ENCODE measurements around the gene FAM20C. TPM values are rescaled to one million over a fixed set of nuclear protein-coding genes. Genes with fewer than 3 reads are reported as not detected.
"Not testable (repeated sequence)": the region's sequence is repeated elsewhere in the genome, so short reads cannot be mapped to it uniquely, and the experiment has no call there.

FAM20C gene
- total RNA-seq, 1 experiment from 2014 or later = 62.4 TPM

GRCh38 chr7:295155-296154, 103.1 kb downstream of the FAM20C start:
- intact Hi-C loops (cut with micrococcal nuclease; ENCODE audit: unreplicated experiment) (no loop called here), in situ Hi-C loops (cut with HindIII; ENCODE audit: low pct_unique_long_range_greater_than_20kb, low sequenced_read_pairs) (no loop called here)
- H3K36me3 ChIP-seq (ENCODE audit: control insufficient read depth, insufficient read depth, low read length) = no peaks in the 10 kb centered on the region
- no peak for ATAC-seq
- peaks cover 28% of the 10 kb centered on the region for H3K27me3 ChIP-seq (ENCODE audit: control insufficient read depth, insufficient read depth, low read length)
- ChIA-PET CTCF (interaction anchor here (0.5 kb wide), 1 partner anchor 31 kb away, joined by 3 read pairs; no protein-coding TSS in a partner anchor), POLR2A (no interaction called here)
- no peak overlapping the region for H3K27ac ChIP-seq (ENCODE audit: low read length)
- no peaks in the 10 kb centered on the region for H3K9me3 ChIP-seq (ENCODE audit: control insufficient read depth, insufficient read depth, low read depth, low read length)
- H3K4me3 ChIP-seq (ENCODE audit: low read depth in 2 of 2, low read length in 2 of 2) = no peak overlapping the region
- no peak for DNase-seq (ENCODE audit: low read depth, low spot score)
- TF ChIP-seq TCF7L2 (IDR thresholded peaks at IDR 0.05; ENCODE audit: low read depth, low read length) (no peak), REST (IDR thresholded peaks at IDR 0.05; ENCODE audit: insufficient read depth in 1 of 2, low read depth in 2 of 2, low read length in 1 of 2) (no peak), POLR2AphosphoS5 (IDR thresholded peaks at IDR 0.05; ENCODE audit: low read depth, low read length) (no peak), CTCF (IDR thresholded peaks at IDR 0.05) (no peak), SIN3A (IDR thresholded peaks at IDR 0.05; ENCODE audit: borderline replicate concordance, insufficient read depth, low read depth, low read length) (no peak)
- no TSS peak for BruUV-seq (replicated peaks)
- H3K4me1 ChIP-seq (ENCODE audit: control insufficient read depth, insufficient read depth, low read length) = no peaks in the 10 kb centered on the region; the same call in 1 of the 2 replicates

- H3K4me3 ChIP-seq (ENCODE audit: low read depth in 2 of 2, low read length in 2 of 2) = no peak overlapping the region
- no peak for ATAC-seq
- H3K4me1 ChIP-seq (ENCODE audit: control insufficient read depth, insufficient read depth, low read length) = no peaks in the 10 kb centered on the region; the same call in 1 of the 2 replicates
- POLR2A ChIA-PET = no interaction called here
- no peak overlapping the region for H3K27ac ChIP-seq (ENCODE audit: low read length)
- H3K36me3 ChIP-seq (ENCODE audit: control insufficient read depth, insufficient read depth, low read length) = no peaks in the 10 kb centered on the region
- no peak for DNase-seq (ENCODE audit: low read depth, low spot score)
- H3K9me3 ChIP-seq (ENCODE audit: control insufficient read depth, insufficient read depth, low read depth, low read length) = no peaks in the 10 kb centered on the region
- CTCF ChIA-PET = no interaction called here
- intact Hi-C loops (cut with micrococcal nuclease; ENCODE audit: unreplicated experiment) (no loop called here), in situ Hi-C loops (cut with HindIII; ENCODE audit: low pct_unique_long_range_greater_than_20kb, low sequenced_read_pairs) (no loop called here)
- H3K27me3 ChIP-seq (ENCODE audit: control insufficient read depth, insufficient read depth, low read length) = peaks cover 25% of the 10 kb centered on the region
- BruUV-seq (replicated peaks) = no TSS peak
- no peak for TF ChIP-seq SIN3A (IDR thresholded peaks at IDR 0.05; ENCODE audit: borderline replicate concordance, insufficient read depth, low read depth, low read length)
- no peak for TF ChIP-seq TCF7L2 (IDR thresholded peaks at IDR 0.05; ENCODE audit: low read depth, low read length)
- no peak for TF ChIP-seq REST (IDR thresholded peaks at IDR 0.05; ENCODE audit: insufficient read depth in 1 of 2, low read depth in 2 of 2, low read length in 1 of 2)
- no peak for TF ChIP-seq POLR2AphosphoS5 (IDR thresholded peaks at IDR 0.05; ENCODE audit: low read depth, low read length)
- no peak for TF ChIP-seq CTCF (IDR thresholded peaks at IDR 0.05)
These were observed 104.1 kb downstream of the FAM20C start for GRCh38 chr7:296373-296945.

- DNase-seq (ENCODE audit: low read depth, low spot score); H3K4me1 ChIP-seq (ENCODE audit: control insufficient read depth, insufficient read depth, low read length); H3K4me3 ChIP-seq (ENCODE audit: low read depth in 2 of 2, low read length in 2 of 2); H3K9me3 ChIP-seq (ENCODE audit: control insufficient read depth, insufficient read depth, low read depth, low read length); H3K36me3 ChIP-seq (ENCODE audit: control insufficient read depth, insufficient read depth, low read length); in situ Hi-C loops (cut with HindIII; ENCODE audit: low pct_unique_long_range_greater_than_20kb, low sequenced_read_pairs); H3K27ac ChIP-seq (ENCODE audit: low read length); CTCF ChIA-PET; BruUV-seq (replicated peaks); intact Hi-C loops (cut with micrococcal nuclease; ENCODE audit: unreplicated experiment); ATAC-seq; POLR2A ChIA-PET: not testable (repeated sequence)
- H3K27me3 ChIP-seq (ENCODE audit: control insufficient read depth, insufficient read depth, low read length) = peaks cover 18% of the 10 kb centered on the region
These were observed 104.8 kb downstream of the FAM20C start for GRCh38 chr7:297141-297540.

Measured in Panc1 (cell line).